ENCODE results near the gene GABBR2.

The GABBR2 gene

DNA sequence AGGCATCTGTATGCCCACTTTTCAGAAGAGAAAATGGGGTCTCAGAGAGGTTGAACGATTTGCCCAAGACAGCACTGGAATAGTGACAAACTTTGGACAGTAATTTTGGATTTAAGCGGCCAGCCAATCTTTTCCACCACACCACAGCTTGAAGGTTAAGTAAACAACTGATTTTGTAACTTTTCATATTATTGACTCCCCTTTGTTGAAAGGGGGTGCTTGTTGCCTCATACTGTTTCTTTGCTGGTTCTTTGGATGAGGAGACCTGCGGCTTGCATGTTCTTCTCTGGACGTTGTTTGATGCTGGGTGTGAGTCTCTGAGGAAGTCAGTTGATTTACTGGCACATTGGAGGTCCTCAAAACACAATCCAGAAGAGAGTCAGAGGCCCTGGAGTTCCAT, 11.7 kb upstream of the GABBR2 start:
- DNase-seq (ENCODE audit: low spot score): no peak

DNA sequence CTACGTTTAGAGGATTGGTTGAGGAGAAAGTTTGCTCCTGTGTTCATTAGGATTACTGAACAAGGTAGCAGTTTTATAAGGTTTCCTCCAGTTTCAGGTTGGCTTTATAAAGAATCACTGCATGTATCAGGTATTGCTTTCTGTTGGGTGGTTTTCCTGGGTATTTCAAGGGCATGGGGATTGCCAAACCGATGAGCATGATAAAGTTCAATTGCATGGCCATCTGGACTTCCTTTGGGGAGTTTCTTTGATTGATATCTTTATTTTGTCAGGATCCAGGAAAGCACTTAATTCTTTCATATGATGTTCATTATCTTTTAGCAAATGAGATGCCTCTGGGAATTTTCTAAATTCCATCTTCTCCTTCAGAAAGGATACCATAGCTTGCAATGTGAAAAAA, 10.3 kb upstream of the GABBR2 start:
- DNase-seq (ENCODE audit: low spot score): no peak

DNA sequence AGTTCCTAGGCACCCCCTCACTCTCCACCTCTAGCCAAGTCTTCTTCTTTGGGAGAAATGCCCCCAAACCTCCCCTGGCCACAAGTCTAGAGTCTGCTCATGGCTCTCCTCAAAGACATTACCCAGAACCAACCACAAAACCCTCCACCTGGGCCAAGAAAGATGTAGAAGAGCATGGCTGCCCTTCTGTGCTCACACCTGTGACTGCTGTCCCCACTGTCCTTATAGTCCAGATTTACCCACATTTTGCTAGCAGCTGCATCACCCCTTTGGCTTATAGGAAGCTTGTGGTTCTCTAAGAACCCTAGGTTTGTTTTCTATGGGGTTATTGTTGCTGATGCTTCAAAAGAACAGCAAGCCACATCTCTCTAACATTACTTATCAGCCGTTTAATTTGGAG, 6.1 kb upstream of the GABBR2 start:
- no peak for DNase-seq (ENCODE audit: low spot score)

DNA sequence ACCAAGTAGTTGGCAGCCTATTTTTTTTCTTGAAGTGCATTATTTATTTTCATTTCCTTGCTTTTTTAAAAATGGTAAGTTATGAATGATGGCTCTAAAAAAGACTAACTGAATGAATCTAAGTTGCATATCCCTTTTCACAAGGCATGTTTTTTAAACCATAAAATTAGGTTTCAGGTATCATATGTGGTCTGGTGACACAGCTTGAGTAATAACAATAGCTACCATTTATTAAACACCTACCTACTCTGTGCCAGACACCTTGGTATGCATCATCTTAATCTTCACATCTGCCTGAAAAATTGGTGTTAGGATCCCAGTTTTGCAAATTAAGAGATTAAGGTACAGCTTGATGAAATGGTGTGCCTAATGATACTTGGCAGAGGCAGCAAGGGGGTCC, 4.3 kb upstream of the GABBR2 start:
- DNase-seq (ENCODE audit: low spot score): no peak

DNA sequence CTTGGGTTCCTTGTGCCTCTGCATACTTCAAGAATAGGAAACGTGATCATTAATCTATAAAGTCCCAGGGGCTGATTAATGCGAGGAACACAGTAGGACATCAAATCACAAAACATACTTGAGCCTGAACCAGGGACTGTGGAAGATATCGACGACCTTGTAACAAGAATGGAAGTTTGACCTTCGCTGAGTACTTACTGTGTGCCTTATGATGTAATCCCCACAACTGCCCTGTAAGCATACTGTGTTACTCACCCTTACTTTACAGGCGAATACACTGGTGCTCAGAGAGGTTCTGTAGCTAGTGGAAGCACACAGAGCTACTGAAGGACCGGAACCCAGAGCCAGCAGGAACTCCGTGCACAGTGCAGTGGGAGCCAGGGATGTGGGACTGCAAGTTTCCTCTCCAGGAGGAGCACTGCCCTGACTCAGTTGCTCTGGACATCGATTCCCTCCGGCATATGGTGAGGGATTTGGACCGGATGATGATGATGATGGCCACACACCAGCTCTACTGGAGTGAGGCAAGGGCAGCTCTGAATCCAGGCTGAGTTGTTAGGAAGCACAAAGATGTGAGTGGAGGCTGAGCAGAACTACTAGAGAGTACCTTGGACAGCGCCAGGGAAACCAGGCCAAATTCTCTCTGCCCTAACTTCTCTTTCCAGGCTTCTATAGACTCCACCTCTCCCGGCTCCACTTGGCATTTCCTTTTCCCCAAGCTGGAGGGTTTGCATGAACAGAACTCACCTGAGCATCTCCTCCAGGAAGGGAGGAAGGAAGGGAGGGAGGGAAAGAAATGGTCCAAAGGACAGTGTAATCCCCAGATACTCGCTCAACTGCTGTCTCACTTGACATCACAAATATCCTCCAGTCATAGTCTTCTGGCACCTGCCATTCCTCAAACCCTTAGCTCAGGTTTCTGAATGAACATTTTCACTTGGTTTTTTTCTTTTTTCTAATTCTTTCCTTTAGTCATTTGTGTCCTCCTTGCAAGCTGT, 1.5 kb upstream of the GABBR2 start:
- DNase-seq (ENCODE audit: low spot score): no peak

DNA sequence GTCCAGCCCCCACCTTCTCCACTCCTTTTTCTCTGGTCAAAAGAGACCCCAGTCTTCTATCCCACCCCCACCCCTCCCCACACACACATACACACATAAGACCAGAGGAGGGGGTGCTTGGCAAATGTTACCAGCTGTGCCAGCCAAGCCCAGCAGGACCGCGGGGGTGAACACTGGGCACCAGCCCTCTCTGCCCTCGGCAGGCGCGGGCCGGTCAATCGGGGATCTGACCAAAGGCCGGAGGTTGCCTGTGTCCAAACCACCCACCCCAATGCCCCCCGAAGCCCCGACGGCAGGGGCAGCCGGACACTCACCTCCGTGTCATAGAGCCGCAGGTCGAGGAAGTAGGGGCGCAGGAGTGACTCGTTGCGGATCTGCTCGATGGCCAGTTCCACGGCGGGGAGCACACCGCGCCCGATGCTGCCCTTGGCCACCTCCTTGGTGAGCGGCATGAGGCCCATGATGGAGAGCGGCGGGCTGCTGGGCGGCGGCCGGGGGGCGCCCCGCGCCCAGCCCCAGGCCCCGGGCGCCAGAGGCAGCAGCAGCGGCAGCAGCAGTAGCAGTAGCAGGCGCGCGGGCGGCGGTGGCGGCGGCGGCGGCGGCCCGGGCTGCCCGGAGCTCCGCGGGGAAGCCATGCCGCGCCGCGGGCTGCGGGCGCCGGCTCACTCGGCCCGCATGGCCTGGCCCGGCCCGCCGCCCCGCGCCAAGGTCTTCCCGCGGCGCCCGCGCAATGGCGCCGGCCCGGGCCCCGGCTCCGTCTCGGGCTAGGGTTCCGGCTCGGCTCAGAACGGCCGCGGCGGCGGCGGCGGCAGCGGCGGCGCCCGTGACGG, 417 bp downstream of the GABBR2 start:
- DNase-seq (ENCODE audit: low spot score): no peak

DNA sequence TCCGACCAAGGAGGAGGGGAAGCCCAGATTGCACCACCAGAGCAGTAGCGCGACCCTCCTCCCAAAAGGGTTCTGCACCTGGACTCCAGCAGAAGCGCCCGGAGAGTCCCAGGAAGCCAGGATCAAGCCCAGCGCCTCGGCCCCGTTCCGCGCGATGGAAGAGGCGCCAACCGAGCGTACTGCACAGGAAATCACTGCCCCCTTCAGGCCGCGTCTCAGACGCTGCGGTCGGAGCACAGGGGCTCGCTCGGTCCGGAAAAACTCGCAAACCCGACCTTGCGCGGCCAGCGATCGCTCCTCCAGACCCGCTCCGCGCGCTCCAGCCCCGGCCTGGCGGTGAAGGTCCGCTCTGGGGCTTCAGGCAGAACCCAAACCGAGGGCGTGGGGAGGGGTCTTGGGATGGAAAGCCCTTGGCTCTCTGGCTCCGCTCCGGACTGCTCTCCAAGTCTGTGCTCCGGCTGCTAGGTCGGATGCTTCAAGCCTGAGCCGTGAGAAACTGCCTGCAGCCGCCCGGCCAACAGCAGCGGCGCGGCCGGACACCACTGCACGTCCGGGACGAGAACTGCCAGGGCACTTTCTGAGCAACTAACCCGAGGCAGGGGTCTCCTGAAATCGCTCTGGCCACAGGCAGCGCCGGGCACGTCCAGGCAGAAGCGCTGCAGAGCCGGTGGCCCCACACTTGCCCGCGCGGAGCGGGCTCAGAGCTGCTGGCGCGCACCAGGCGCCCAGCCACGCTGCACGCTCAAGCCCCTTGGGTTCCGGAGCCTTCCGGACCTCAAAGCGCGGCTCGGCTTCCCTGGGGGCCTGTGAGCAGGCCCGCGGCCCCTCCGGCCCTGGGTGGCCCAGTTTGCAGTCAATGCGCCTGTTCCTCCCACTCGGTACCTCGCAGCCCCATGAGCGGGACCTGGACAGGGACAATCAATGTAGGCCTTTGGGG, 1.3 kb downstream of the GABBR2 start:
- no peak for DNase-seq (ENCODE audit: low spot score)

DNA sequence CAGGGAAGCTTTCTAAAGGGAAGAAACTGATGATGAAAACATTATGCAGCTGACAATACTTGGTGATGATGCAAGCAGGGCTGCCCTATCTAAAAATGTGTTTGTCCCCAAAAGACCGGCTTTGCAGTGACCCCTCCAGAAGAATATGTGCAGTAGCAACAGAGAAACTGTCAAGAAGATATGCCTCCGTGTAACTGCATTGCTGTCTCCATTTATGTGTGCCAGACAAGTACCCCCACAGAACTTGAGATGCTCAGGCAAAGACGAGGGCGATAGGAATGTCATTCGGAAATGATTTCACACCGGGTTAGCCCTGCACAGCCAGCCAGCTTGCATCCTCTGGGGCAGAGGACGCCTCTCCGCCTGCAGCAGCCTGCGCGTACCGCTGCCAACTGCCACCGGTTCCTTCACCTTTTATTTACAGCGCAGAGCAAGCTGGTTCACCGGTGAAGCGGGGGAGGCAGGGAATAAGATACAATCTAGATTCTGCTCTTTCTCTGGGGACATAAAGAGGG, 2.0 kb downstream of the GABBR2 start:
- no peak for DNase-seq (ENCODE audit: low spot score)

DNA sequence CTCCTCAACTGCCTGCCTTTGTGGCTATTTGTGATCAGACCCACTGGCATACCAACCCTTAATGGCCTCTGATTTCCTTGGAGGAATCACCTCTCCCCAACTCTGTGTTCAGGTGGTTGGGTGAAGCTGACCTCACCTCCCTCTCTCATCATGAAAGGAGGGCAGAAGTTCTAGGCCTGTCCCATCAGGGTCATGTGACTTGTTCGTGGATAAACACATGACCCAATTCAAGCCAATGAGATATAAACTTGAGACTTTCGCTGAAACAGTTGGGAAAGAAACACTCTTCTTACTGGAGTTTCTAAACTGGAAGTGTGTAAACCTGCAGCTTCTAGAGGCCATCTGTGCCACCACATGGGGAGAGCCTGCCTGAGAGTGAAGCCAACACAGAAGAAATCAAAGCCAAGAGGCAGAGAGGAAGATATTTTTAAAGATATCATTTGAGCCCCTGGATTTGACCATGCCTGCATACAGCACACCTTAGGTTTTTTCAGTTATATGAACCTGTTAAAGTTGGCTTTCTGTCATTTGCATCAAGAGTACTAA, 5.8 kb downstream of the GABBR2 start:
- DNase-seq (ENCODE audit: low spot score): no peak

DNA sequence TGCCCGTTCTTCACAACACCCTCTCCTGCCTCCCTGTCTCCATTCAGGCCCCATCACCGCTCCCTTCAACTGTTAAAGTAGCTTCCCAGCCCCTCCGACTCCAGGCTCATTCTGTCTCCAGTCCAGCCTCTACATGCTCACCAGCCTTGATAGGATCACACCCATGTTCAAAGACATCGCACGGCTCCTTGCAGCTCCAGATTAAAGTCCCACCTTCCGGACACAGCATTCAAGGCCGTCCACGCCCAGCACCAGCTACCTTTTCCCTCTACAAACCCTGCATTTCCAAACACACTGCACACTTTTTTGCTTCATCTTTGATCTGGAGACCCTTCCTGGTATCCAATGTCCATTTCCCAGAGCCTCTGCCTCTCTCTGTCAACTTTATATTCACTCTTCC, 6.4 kb downstream of the GABBR2 start:
- no peak for DNase-seq (ENCODE audit: low spot score)

DNA sequence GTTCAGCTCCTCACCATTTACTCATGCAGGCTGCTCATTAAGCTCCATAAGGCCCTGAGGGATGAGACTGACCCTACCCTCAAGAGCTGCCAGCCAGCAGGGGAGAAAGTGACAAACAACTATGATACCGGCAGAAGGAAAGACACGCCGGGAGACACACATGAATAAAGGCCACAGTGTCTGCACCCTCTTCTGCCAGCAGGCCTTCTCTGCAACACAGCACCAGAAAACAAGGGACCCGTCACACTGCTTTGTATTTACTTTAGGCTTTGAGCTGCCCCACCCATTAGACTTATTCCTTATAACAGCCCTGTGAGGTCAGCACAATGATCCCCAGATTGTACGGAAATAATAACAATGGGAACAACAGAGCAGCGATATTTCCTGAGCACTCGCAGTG, 7.2 kb downstream of the GABBR2 start:
- no peak for DNase-seq (ENCODE audit: low spot score)

DNA sequence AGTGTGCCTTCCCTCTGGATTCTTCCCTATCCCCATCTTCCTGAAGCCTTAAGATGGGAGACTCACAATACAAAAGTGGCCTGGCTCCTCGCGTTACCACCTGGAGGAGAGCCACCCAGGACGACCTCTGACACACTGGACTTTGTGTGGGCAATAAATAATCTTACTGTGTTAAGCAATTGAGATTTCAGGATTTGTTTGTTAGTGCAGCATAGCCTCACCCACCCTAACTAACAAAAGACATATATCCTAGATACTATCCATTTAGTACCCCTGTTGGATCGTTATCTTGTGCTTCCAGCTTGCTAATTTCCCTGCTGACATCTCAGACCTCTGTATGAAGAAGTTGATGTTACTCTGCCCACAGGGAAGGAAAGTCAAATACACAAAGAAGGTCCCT, 7.9 kb downstream of the GABBR2 start:
- DNase-seq (ENCODE audit: low spot score): no peak

DNA sequence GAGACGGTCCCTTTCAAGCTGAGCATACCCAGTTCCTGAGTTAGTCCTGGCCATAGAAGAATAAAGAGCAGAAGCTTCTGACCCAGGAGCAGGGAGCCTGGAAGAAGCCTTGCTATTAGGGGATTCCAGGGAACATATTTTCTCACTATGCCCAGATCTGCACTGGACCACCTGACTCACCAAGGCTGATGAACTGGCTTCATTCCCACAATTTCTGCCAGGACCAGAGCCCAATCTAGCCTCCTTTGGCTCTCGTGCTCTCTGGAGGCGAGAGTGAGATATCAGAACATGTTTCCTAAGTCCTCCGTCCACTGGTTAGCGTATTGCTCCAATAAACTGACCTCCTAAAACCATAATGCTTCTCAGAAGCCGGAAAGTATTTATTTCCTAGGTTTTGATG, 9.9 kb downstream of the GABBR2 start:
- DNase-seq (ENCODE audit: low spot score): no peak

DNA sequence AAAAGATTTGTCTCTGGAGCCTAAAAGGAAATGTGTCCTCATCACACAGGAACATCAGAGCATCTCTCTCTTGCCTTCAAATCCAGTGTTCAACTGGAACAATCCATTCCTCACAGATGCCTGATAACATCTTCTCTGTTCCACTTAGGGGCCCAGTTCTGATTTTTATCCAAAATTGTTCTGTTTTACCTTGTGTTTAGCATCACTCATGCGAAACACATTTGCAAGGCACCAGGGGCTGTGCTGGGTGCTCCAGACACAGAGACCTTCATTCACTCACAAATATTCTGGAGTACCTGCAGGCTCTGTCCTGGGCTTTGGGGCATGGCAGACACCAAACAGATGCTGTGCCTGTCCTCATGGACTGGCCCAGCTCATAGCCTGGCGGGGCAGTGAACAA, 13.8 kb downstream of the GABBR2 start:
- no peak for DNase-seq (ENCODE audit: low spot score)

DNA sequence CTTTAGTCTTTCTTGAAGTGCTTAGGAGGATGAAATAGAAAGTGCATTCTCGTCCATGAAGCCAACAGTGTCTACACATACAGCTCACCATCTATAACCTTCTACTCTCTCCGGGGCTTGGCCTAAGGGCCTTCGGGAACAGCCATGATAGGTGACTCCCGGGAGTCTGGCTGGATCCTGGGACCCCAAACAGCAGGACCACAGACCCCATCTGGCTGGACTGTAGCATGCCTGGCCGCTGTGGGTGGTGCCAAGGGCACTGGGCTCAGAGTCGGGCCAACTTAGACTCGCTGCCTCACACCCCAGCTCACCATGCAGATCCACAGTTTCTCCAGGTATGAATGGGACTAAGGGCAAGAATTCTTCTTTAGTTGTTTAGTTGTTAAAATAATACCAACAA, 16.3 kb downstream of the GABBR2 start:
- no peak for DNase-seq (ENCODE audit: low spot score)

DNA sequence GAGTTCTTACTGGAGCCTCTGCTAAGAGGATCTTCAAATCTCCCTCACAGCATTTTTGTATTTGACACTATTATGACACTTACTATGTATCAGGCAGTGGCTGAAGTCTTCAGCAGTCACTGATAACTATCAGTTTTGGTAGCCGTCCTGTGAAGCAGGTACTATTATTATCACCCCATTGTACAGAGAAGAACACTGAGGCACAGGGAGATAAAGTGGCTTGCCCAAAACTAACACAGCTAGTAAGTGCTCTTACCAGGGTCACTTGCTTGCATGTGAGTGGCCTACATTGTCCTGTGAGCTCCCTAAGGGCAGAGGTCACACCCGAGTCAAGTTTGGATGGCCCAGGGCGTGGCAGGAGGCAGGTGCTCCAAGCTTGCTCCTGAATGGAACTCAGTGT, 16.8 kb downstream of the GABBR2 start:
- DNase-seq (ENCODE audit: low spot score): no peak

DNA sequence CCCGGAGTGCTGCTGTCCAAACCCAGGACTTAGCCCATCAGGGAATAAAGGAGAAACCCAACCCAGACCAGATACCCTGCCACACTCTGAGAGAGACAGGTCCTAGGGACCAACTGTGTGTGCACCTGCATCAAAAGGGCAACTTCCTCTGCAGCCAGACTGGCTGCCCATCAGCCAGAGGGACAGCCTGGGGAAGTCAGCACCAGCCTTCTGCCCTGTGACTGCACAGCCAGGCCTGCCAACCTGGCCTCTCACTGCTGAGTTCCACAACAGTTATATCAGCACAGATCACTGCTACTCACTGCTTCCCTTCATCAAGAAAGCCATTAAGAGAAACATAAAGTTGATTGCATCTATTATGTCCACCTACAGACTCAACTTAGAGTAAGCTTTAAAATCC, 18.0 kb downstream of the GABBR2 start:
- DNase-seq (ENCODE audit: low spot score): no peak

DNA sequence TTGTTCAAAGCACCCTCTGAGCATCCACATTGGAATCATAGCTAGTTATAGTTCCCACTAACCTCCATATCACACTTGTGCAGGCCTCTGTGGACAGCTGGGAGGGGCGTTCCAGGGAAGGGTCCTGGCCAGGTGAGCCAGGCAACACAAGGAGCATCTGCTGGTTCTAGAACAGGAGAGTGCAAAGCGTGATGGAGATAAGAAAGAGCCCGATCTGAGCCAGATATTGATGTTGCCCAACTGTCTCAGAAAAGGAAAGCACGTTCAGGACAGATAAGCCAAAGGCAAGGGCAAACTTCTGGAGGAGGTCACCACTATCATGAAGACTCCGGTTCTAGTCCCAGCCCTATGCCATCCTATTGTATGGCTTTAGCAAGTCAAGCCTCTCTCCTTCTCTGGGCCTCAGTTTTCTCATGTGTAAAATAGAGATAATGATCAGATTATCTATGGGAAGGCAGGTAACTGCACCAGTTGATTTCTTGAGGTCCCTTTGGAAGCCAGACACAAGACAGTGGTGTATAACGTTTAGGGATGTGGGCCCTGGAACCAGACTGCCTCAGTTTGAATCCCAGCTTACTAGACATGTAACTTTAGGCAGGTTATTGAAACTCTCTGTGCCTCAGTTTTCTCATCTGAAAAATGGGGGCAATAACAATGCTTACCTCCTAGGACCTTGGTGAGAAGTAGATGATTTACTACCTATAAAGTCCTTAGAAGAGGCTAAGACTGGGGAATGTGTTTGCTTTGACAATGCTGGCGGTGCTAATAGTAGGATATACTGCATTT, 19.8 kb downstream of the GABBR2 start:
- DNase-seq (ENCODE audit: low spot score): no peak

DNA sequence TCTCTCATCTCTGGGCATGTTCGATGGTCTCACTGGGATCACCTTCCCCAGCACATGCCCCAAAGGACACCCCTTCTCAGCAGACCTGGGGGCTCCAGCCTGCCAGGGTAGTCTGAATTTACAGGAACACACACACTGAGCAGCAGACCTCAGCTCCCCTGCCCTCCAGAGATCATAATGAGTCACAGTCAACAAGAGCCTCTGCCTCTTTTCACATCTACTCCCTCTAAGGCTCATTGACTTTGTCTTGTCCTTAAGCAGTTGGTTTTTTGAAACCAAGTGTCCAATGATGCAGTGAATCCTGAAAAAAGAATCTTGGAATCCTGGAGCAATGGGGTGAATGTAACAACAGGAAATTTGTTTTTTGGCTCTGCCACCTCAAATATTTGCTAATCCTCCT, 20.8 kb downstream of the GABBR2 start:
- no peak for DNase-seq (ENCODE audit: low spot score)

DNA sequence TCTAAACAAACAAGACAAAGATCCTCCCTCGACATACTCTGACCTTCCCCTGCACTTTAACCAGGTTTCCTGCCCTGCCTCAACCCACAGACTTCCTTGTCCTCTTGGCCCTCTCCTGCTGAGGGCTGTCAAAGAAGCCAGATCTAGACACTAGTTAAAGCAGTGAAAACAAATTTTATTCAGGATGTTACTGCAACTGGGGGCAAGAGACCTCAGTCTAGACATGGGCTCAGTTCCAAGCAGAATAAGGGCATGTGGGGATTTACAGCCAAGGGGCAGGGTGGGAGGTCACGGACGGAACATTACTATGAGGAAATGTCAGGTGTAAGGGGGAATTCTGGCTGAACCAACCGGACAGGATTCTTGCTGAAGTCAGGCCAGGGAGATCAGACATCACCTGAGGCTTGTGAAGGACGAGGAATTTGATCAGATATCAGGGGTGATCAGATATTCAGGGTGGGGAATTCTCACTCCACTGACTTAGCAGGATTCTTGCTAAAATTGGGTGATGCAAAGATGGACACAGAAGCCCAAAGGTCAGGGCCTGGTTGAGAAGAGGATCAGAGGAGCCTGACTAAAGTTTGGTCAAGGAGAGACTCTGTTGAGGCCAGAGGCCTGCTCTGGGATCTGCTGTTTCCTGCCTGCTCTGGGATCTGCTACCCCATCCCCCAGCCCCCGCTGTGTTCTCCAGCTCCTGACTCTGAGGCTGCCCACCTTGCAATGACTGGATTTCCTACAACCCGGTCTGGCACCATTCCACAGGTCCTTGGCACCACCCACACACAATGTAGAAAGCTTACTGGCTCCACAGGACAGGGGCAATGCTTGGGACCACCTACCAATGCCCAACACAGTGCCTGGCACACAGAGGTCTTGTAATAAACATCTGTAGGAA, 21.5 kb downstream of the GABBR2 start:
- DNase-seq (ENCODE audit: low spot score): no peak

Data from pons (tissue), 1 donor.